Retinal pigment epithelial cell (primary cell): ENCODE data around the gene ANGPTL2.

Experiments
- DNase-seq: peaks from one replicate; pipeline ENCODE4 v3.0.0-alpha.2; 2010; ENCODE audit warnings: low read depth
- H3K4me3 ChIP-seq: 2 replicates; pipeline ENCODE4 v1.5.1; 2011; ENCODE audit warnings: mild to moderate bottlenecking, low read length, control low read depth, moderate library complexity
- TF ChIP-seq, protein P1 (sequence below): conservative IDR thresholded peaks from 2 replicates; pipeline ENCODE4 v1.5.1; 2011; ENCODE audit warnings: low read depth, low read length, control low read depth, inconsistent platforms

Gene ANGPTL2

DNA sequence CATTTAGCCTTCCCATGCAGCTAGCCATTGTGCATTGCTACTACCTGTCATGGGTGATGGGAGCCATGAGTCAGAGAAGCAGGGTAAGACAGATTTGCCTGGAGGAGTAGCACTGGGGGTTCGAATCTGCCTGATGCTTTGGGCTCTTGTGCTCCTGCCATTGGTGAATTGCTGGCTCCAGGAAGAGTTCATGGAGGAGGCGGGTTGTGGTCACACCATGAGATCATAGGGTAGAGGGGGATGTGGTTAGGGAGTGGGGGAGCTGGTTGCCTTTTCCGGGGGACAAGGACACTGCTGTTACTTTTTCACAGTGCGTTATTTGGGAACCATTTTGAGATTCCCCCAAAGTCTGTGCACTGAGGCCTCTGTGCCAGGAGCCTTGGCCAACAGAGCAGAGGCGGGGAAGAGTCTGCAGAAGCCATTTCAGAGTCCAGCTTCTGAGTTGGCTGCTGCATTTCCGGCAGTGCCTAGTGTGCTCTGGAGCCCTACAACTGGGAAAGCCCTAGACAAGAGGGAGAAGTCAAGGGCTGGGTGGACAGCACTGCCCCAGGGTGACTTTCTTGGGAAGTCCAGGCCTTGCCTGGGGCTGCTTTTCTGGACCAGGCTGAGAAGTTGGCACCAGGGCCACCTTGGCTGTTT, 6.2 kb downstream of the ANGPTL2 start:
- TF ChIP-seq, protein P1, sequence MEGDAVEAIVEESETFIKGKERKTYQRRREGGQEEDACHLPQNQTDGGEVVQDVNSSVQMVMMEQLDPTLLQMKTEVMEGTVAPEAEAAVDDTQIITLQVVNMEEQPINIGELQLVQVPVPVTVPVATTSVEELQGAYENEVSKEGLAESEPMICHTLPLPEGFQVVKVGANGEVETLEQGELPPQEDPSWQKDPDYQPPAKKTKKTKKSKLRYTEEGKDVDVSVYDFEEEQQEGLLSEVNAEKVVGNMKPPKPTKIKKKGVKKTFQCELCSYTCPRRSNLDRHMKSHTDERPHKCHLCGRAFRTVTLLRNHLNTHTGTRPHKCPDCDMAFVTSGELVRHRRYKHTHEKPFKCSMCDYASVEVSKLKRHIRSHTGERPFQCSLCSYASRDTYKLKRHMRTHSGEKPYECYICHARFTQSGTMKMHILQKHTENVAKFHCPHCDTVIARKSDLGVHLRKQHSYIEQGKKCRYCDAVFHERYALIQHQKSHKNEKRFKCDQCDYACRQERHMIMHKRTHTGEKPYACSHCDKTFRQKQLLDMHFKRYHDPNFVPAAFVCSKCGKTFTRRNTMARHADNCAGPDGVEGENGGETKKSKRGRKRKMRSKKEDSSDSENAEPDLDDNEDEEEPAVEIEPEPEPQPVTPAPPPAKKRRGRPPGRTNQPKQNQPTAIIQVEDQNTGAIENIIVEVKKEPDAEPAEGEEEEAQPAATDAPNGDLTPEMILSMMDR, result no peak
- no peak overlapping the region for H3K4me3 ChIP-seq
- no peak for DNase-seq

DNA sequence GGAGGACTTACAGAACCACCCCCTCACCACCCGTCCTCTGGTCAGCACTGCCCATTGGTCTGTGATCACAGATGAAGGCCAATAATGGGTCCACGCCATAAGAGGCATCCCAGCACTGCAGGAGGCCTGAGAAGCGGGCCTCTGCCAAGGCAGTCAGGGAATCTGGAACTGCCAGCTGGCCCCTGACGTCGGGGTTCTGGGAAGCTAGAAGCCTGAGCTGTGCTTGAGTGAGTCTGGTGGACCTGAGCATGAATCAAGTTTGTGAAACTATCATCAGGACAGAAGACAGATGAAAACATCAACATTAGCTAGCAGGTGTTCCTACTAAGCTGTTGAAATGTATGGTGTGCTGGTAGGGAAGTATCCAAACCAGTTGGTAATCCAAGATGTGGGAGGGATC, 7.8 kb downstream of the ANGPTL2 start:
- TF ChIP-seq, protein P1, result no peak
- no peak overlapping the region for H3K4me3 ChIP-seq
- no peak for DNase-seq

DNA sequence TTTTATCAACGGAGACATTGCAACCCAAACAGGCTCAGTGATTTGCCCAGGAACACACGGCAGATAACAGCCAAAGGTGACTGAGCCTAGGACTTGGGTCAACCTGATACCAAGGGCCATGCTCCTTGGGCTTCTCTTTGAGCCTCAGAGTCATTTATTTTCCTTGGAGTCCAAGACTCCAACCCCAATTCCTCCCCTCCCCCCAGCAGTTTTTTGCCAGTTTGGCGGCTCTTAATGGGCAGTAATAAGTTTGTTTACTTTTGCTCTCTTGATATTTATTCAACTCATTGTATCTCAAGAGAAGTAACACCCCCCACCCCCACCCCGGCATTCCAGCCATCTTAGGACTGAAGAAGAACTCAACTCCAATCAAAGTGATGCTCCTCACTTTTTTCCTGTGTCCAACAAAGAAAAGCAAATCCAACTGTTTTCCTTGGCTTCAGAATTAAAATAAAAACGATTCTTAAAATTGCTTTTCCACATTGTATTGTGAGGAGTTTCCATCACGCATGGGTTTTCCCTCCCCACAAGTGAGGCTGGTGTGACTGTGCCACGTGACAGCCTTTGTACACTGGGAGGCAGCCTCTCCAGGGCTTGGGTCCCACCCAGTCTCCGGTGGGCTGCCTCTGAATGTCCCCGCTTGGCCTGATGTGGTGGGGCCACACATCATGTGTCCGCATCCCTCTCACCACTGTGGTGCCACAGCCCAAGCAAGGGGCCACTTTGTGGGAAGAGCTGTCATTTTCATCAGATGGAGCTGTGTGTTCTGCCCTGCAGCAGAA, 9.1 kb downstream of the ANGPTL2 start:
- TF ChIP-seq, protein P1, result no peak
- DNase-seq, result no peak
- H3K4me3 ChIP-seq, result no peak overlapping the region

DNA sequence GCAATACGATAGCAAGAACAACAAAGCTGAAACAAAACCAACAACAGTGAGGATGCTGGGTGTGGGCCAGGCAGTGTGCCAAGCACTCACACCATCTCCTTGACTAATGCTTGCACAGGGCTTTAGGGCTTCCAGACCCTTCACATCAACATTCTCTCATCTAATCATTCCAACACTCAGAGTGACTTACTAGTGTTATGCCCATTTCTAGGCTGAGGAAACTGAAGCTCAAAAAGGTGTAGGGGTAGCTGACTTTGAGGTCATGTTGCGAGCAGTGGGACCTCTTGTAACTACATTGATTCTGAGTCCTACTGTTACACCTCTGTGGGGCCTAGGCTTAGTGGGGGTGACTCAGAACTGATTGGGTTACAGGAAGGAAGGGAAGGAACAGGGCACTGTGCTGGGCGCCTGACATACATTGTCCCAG, 9.7 kb downstream of the ANGPTL2 start:
- H3K4me3 ChIP-seq, result no peak overlapping the region
- DNase-seq, result no peak
- TF ChIP-seq, protein P1, result no peak

DNA sequence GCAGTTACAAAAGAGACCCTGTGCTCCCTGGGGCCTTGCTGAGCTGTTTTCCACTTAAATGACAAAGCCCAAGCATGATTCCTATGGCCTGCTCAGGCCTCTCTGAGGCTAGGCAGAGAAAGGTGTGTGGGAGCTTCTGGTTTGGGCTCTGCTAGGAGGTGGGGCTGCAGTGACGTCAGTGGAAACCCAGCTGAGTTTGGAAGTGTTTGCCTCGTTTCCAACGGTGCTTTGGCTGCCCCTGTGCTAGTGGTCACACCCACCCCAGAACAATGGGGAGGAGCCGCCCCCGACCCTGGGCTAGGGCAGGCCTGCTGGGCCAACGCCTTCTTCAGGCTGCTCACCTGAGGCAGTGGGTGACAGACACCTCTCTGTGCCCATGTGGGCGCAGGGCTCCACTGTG, 10.4 kb downstream of the ANGPTL2 start:
- TF ChIP-seq, protein P1, result no peak
- no peak for DNase-seq
- no peak overlapping the region for H3K4me3 ChIP-seq

DNA sequence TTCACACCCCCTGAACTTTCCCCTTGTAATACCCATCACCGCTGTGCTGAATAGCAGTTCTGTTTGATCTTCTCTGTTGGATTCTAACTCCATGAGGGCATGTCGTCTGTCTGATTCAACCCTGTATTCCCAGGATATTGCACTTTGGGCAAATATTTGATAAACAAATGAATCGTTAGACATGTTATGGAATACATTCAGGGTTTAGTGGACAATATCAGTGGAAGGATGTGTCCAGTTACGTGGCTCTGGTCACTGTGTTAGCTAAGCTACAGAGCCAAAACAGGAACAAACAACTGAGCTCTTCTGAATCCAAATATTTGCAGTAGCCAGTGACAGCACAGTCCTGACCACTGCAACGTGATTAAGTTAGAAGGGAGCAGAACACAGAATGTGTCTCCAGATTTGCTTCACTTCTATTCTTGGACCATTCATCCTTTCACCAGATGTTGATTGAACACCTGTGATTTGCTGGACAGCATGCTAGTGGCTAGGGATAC, 13.2 kb downstream of the ANGPTL2 start:
- no peak overlapping the region for H3K4me3 ChIP-seq
- TF ChIP-seq, protein P1, result no peak
- DNase-seq, result no peak
